ENCODE measurements around the gene ENDOV.
"Not testable (repeated sequence)": the region's sequence is repeated elsewhere in the genome, so short reads cannot be mapped to it uniquely, and the experiment has no call there.

The ENDOV gene

GRCh38 chr17:80396157-80397033 lies 18.6 kb upstream of the ENDOV start:
- peaks cover 6% of the 10 kb centered on the region for H3K4me1 Mint-ChIP-seq
- H3K9me3 Mint-ChIP-seq = no peaks in the 10 kb centered on the region
- H3K36me3 Mint-ChIP-seq = peaks cover 19% of the 10 kb centered on the region
- peak overlapping the region; percentile 3 for H3K27ac Mint-ChIP-seq
- H3K4me3 Mint-ChIP-seq = no peak overlapping the region
- H3K27me3 Mint-ChIP-seq = no peaks in the 10 kb centered on the region
- no peak for ATAC-seq

GRCh38 chr17:80397034-80397387 lies 18.0 kb upstream of the ENDOV start:
- no peaks in the 10 kb centered on the region for H3K9me3 Mint-ChIP-seq
- H3K4me1 Mint-ChIP-seq = peaks cover 6% of the 10 kb centered on the region
- H3K4me3 Mint-ChIP-seq = no peak overlapping the region
- no peaks in the 10 kb centered on the region for H3K27me3 Mint-ChIP-seq
- ATAC-seq = no peak
- H3K27ac Mint-ChIP-seq = peak overlapping the region; percentile 3
- peaks cover 13% of the 10 kb centered on the region for H3K36me3 Mint-ChIP-seq

- Mint-ChIP-seq H3K27me3 (no peaks in the 10 kb centered on the region), H3K27ac (peak overlapping the region; percentile 3), H3K9me3 (no peaks in the 10 kb centered on the region), H3K4me1 (peaks cover 6% of the 10 kb centered on the region), H3K36me3 (peaks cover 10% of the 10 kb centered on the region), H3K4me3 (no peak overlapping the region)
- ATAC-seq = no peak
Observed at GRCh38 chr17:80397686-80398085, 17.3 kb upstream of the ENDOV start.

- not testable (repeated sequence) for H3K9me3 Mint-ChIP-seq, H3K4me3 Mint-ChIP-seq, H3K36me3 Mint-ChIP-seq, H3K27ac Mint-ChIP-seq, H3K27me3 Mint-ChIP-seq, ATAC-seq, H3K4me1 Mint-ChIP-seq
Observed at GRCh38 chr17:80401086-80401485, 13.9 kb upstream of the ENDOV start.

GRCh38 chr17:80402102-80402501 lies 12.9 kb upstream of the ENDOV start:
- H3K36me3 Mint-ChIP-seq, H3K27me3 Mint-ChIP-seq, H3K4me1 Mint-ChIP-seq, H3K4me3 Mint-ChIP-seq, ATAC-seq, H3K9me3 Mint-ChIP-seq, H3K27ac Mint-ChIP-seq: not testable (repeated sequence)

GRCh38 chr17:80402959-80403358 lies 12.0 kb upstream of the ENDOV start:
- Mint-ChIP-seq H3K27me3 (no peaks in the 10 kb centered on the region), H3K4me3 (no peak overlapping the region), H3K4me1 (no peaks in the 10 kb centered on the region), H3K9me3 (no peaks in the 10 kb centered on the region), H3K27ac (no peak overlapping the region), H3K36me3 (no peaks in the 10 kb centered on the region)
- ATAC-seq = no peak

GRCh38 chr17:80406146-80406545 lies 8.8 kb upstream of the ENDOV start:
- Mint-ChIP-seq H3K27ac (no peak overlapping the region), H3K27me3 (no peaks in the 10 kb centered on the region), H3K9me3 (no peaks in the 10 kb centered on the region), H3K4me1 (no peaks in the 10 kb centered on the region), H3K4me3 (no peak overlapping the region), H3K36me3 (no peaks in the 10 kb centered on the region)
- ATAC-seq = no peak

GRCh38 chr17:80407917-80408316 lies 7.0 kb upstream of the ENDOV start:
- not testable (repeated sequence) for ATAC-seq, H3K27ac Mint-ChIP-seq, H3K9me3 Mint-ChIP-seq, H3K36me3 Mint-ChIP-seq, H3K4me3 Mint-ChIP-seq, H3K27me3 Mint-ChIP-seq, H3K4me1 Mint-ChIP-seq

GRCh38 chr17:80408872-80409271 lies 6.1 kb upstream of the ENDOV start:
- H3K9me3 Mint-ChIP-seq = no peaks in the 10 kb centered on the region
- peaks cover under 1% of the 10 kb centered on the region for H3K4me1 Mint-ChIP-seq
- H3K4me3 Mint-ChIP-seq = no peak overlapping the region
- peaks cover 12% of the 10 kb centered on the region for H3K27me3 Mint-ChIP-seq
- ATAC-seq = no peak
- no peaks in the 10 kb centered on the region for H3K36me3 Mint-ChIP-seq
- no peak overlapping the region for H3K27ac Mint-ChIP-seq

GRCh38 chr17:80409626-80410025 lies 5.3 kb upstream of the ENDOV start:
- Mint-ChIP-seq H3K27me3 (peaks cover 19% of the 10 kb centered on the region), H3K4me3 (no peak overlapping the region), H3K9me3 (no peaks in the 10 kb centered on the region), H3K36me3 (no peaks in the 10 kb centered on the region), H3K27ac (no peak overlapping the region), H3K4me1 (peaks cover 8% of the 10 kb centered on the region)
- ATAC-seq = no peak

GRCh38 chr17:80410441-80411087 lies 4.4 kb upstream of the ENDOV start:
- H3K4me1 Mint-ChIP-seq = peaks cover 13% of the 10 kb centered on the region
- H3K9me3 Mint-ChIP-seq, H3K4me3 Mint-ChIP-seq, H3K36me3 Mint-ChIP-seq, H3K27ac Mint-ChIP-seq, ATAC-seq: not testable (repeated sequence)
- peaks cover 19% of the 10 kb centered on the region for H3K27me3 Mint-ChIP-seq

GRCh38 chr17:80413771-80414507 lies 1.0 kb upstream of the ENDOV start:
- H3K36me3 Mint-ChIP-seq = peaks cover 12% of the 10 kb centered on the region
- no peak for ATAC-seq
- H3K27ac Mint-ChIP-seq = peak overlapping the region; percentile 79
- peaks cover 19% of the 10 kb centered on the region for H3K27me3 Mint-ChIP-seq
- H3K9me3 Mint-ChIP-seq = no peaks in the 10 kb centered on the region
- peaks cover 41% of the 10 kb centered on the region for H3K4me1 Mint-ChIP-seq
- H3K4me3 Mint-ChIP-seq = peak overlapping the region; percentile 91

GRCh38 chr17:80414508-80414802 lies 512 bp upstream of the ENDOV start:
- Mint-ChIP-seq H3K27me3 (peaks cover 19% of the 10 kb centered on the region), H3K36me3 (peaks cover 15% of the 10 kb centered on the region)

GRCh38 chr17:80415626-80416137 lies 715 bp downstream of the ENDOV start:
- H3K27ac Mint-ChIP-seq = peak overlapping the region; percentile 79
- H3K27me3 Mint-ChIP-seq = peaks cover 19% of the 10 kb centered on the region
- peaks cover 21% of the 10 kb centered on the region for H3K36me3 Mint-ChIP-seq
- ATAC-seq = no peak
- H3K4me1 Mint-ChIP-seq = peaks cover 47% of the 10 kb centered on the region
- H3K9me3 Mint-ChIP-seq = no peaks in the 10 kb centered on the region
- peak overlapping the region; percentile 91 for H3K4me3 Mint-ChIP-seq

More at GRCh38 chr17:80414508-80414802, 512 bp upstream of the ENDOV start:
- no peak for ATAC-seq
- peaks cover 42% of the 10 kb centered on the region for H3K4me1 Mint-ChIP-seq
- H3K27ac Mint-ChIP-seq = peak overlapping the region; percentile 79
- no peaks in the 10 kb centered on the region for H3K9me3 Mint-ChIP-seq
- peak overlapping the region; percentile 91 for H3K4me3 Mint-ChIP-seq

GRCh38 chr17:80416260-80416939 lies 1.4 kb downstream of the ENDOV start:
- H3K4me1 Mint-ChIP-seq = peaks cover 47% of the 10 kb centered on the region

More at GRCh38 chr17:80416260-80416939, 1.4 kb downstream of the ENDOV start:
- Mint-ChIP-seq H3K27ac (peak overlapping the region; percentile 19), H3K27me3 (peaks cover 19% of the 10 kb centered on the region), H3K9me3 (no peaks in the 10 kb centered on the region), H3K36me3 (peaks cover 21% of the 10 kb centered on the region), H3K4me3 (peak overlapping the region; percentile 91)
- no peak for ATAC-seq
